ENCODE results near the gene ATP12A.

ATP12A gene

GRCh38 chr13:24747248-24748060, 67.2 kb downstream of the ATP12A start:
- Histone ChIP-seq H3K27me3 (ENCODE audit: insufficient read depth, low read length) (peaks cover 85% of the 10 kb centered on the region), H3K27ac (ENCODE audit: low read depth, low read length) (no peak overlapping the region), H3K9me3 (ENCODE audit: insufficient read depth, low read depth, low read length) (no peaks in the 10 kb centered on the region), H3K36me3 (ENCODE audit: insufficient read depth, low read length) (no peaks in the 10 kb centered on the region), H3K4me1 (ENCODE audit: insufficient read depth, low read length) (peaks cover 4% of the 10 kb centered on the region; the same call in 1 of the 2 replicates), H3K9ac (ENCODE audit: low read depth, low read length) (no peak overlapping the region), H3K4me3 (ENCODE audit: low read length) (peak overlapping the region; percentile 46)
- 2% methylated on average over 61 of the region's 61 CpGs for WGBS

GRCh38 chr13:24748061-24748400, 67.8 kb downstream of the ATP12A start:
- no peaks in the 10 kb centered on the region for H3K9me3 ChIP-seq (ENCODE audit: insufficient read depth, low read depth, low read length)
- 10% methylated on average over 10 of the region's 10 CpGs for whole genome bisulfite sequencing
- H3K9ac ChIP-seq (ENCODE audit: low read depth, low read length) = no peak overlapping the region
- H3K4me3 ChIP-seq (ENCODE audit: low read length) = peak overlapping the region; percentile 46
- peaks cover 80% of the 10 kb centered on the region for H3K27me3 ChIP-seq (ENCODE audit: insufficient read depth, low read length)
- peaks cover 4% of the 10 kb centered on the region; the same call in 1 of the 2 replicates for H3K4me1 ChIP-seq (ENCODE audit: insufficient read depth, low read length)
- no peaks in the 10 kb centered on the region for H3K36me3 ChIP-seq (ENCODE audit: insufficient read depth, low read length)
- H3K27ac ChIP-seq (ENCODE audit: low read depth, low read length) = no peak overlapping the region

- Histone ChIP-seq H3K36me3 (ENCODE audit: insufficient read depth, low read length) (no peaks in the 10 kb centered on the region), H3K9ac (ENCODE audit: low read depth, low read length) (no peak overlapping the region), H3K27ac (ENCODE audit: low read depth, low read length) (no peak overlapping the region), H3K27me3 (ENCODE audit: insufficient read depth, low read length) (no peaks in the 10 kb centered on the region), H3K4me1 (ENCODE audit: insufficient read depth, low read length) (peaks cover 9% of the 10 kb centered on the region; the same call in 1 of the 2 replicates), H3K9me3 (ENCODE audit: insufficient read depth, low read depth, low read length) (no peaks in the 10 kb centered on the region), H3K4me3 (ENCODE audit: low read length) (no peak overlapping the region)
These were observed 79.0 kb downstream of the ATP12A start for GRCh38 chr13:24759197-24759596.

Data from HUES64 (cell line).